GM08714 (cell line): ENCODE measurements around the gene PACSIN2.

Experiments used
- H3K4me3 ChIP-seq: fragments of 200-500 bp; sonication (Bioruptor generic); 2 replicates; pipeline ENCODE4 v1.5.1; 2014; ENCODE audit warnings: mild to moderate bottlenecking, low read length, inconsistent platforms
- ZNF274 ChIP-seq: IDR thresholded peaks from 2 replicates; pipeline ENCODE4 v1.6.1; 2012; ENCODE audit warnings: mild to moderate bottlenecking, low read depth, low read length

Gene PACSIN2

GRCh38 chr22:42873356-42873755 lies 141.6 kb downstream of the PACSIN2 start:
- TF ChIP-seq ZNF274: no peak

GRCh38 chr22:42872821-42873220 lies 142.1 kb downstream of the PACSIN2 start:
- H3K4me3 ChIP-seq: no peak overlapping the region
- TF ChIP-seq ZNF274: no peak

More at GRCh38 chr22:42873356-42873755, 141.6 kb downstream of the PACSIN2 start:
- no peak overlapping the region for H3K4me3 ChIP-seq

GRCh38 chr22:42871146-42872050 lies 143.6 kb downstream of the PACSIN2 start:
- TF ChIP-seq ZNF274: no peak
- H3K4me3 ChIP-seq: no peak overlapping the region

GRCh38 chr22:42869888-42870480 lies 145.0 kb downstream of the PACSIN2 start:
- H3K4me3 ChIP-seq: no peak overlapping the region
- no peak for TF ChIP-seq ZNF274

- no peak for TF ChIP-seq ZNF274
- H3K4me3 ChIP-seq: no peak overlapping the region
Measured at GRCh38 chr22:42869463-42869862, 145.5 kb downstream of the PACSIN2 start.

DNA sequence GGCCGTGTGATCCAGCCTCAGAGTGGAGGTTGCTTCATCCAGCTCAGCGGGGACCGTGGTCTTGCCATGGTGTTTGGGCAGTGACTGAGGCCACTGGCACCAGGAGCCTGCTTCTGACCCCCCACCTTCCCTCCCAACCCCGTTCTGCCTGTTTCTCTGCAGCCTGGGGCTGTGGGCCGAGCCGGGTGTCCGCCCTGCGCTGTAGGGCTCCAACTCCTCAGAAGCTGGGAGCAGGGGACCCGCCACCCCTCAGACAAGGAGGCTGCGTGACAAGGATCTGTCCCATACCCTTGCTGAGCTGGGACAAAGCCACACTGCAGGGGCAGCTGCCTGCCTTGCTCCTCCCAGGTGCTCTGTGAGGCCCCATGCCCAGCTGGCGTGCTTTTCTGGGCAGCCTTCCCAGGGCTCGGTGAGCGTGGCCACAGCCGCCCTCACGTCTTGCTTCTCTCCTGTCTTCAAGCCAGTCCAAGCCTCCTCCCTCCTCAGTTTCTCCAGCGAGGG lies 146.1 kb downstream of the PACSIN2 start:
- no peak overlapping the region for H3K4me3 ChIP-seq
- no peak for TF ChIP-seq ZNF274

GRCh38 chr22:42866100-42866499 lies 148.8 kb downstream of the PACSIN2 start:
- TF ChIP-seq ZNF274: no peak
- no peak overlapping the region for H3K4me3 ChIP-seq

- no peak for TF ChIP-seq ZNF274
Measured at GRCh38 chr22:42865536-42865935, 149.4 kb downstream of the PACSIN2 start.

GRCh38 chr22:42863349-42863961 lies 151.5 kb downstream of the PACSIN2 start:
- no peak for TF ChIP-seq ZNF274
- no peak overlapping the region for H3K4me3 ChIP-seq

More at GRCh38 chr22:42865536-42865935, 149.4 kb downstream of the PACSIN2 start:
- no peak overlapping the region for H3K4me3 ChIP-seq

DNA sequence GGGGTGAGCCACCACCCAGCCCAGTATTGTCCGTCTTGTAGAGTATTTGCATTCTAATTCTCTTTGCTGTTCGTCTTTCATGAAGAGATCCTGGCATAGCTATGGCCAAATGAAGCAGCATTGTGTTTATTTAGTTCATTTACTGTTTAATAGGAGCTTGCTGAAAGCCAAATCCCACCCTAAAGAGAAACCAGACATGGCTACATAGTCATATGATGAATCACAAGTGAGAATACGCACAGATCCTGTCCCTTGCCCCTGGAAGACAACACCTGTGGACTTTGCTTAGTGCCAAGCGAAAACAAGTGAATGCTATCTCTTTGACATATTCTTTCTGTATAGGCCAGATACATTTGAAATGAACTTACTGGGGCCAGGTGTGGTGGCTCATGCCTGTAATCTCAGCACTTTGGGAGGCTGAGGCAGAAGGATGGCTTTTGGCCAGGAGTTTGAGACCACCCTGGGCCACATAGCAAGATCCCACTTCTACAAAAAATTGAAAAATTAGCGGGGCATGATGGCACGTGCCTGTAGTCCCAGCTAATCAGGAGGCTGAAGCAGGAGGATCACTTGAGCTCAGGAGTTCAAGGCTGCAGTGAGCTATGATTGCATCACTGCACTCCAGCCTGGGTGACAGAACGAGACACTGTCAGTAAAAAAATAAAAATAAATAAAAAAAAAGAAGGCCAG lies 152.8 kb downstream of the PACSIN2 start:
- no peak overlapping the region for H3K4me3 ChIP-seq
- TF ChIP-seq ZNF274: no peak

GRCh38 chr22:42860968-42861367 lies 154.0 kb downstream of the PACSIN2 start:
- TF ChIP-seq ZNF274: no peak
- no peak overlapping the region for H3K4me3 ChIP-seq

DNA sequence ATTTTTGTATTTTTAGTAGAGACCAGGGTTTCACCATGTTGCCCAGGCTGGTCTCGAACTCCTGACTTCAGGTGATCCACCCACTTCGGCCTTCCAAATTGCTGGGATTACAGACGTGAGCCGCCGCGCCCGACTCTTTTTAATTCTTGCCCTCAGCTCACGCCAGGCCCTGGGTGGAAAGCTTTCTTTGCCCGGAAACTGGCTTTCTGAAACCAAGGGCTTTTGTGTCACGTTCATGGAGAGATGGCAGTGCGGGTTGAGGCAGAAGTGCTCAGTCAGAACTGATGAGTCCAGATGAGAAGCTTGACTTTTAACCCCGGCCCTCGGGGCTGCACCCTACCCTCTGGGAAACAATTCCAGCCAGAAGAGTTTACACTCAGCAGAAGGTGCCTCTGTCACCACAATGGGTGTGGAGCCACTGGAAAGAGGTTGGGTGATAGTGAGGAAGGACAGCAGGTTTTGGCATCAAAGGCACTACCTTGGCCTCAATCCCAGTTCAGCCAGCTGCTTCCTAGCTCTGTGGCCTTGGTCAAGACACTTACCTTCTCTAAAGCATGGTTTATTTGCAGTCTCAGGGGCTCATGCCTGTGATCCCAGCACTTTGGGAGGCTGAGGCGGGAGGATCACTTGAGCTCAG lies 157.0 kb downstream of the PACSIN2 start:
- no peak for TF ChIP-seq ZNF274
- no peak overlapping the region for H3K4me3 ChIP-seq

- TF ChIP-seq ZNF274: no peak
- H3K4me3 ChIP-seq: peak within 1 kb of the TSS; percentile 74
Measured at GRCh38 chr22:42856865-42857704, 157.9 kb downstream of the PACSIN2 start, which contains the start of gene ARFGAP3. Gene ARFGAP3 (minus strand): TSS chr22:42857273. CDS start chr22:42857182, 91 bp downstream.
